ENCODE measurements around the gene DEPDC7. TPM values are rescaled to one million over a fixed set of nuclear protein-coding genes. Genes with fewer than 3 reads are reported as not detected.
A peak's percentile ranks its signal among the peaks of the same experiment; 100 is the strongest.

DEPDC7 gene
- total RNA-seq, 1 experiment from 2014 or later, result 4.4 TPM

DNA sequence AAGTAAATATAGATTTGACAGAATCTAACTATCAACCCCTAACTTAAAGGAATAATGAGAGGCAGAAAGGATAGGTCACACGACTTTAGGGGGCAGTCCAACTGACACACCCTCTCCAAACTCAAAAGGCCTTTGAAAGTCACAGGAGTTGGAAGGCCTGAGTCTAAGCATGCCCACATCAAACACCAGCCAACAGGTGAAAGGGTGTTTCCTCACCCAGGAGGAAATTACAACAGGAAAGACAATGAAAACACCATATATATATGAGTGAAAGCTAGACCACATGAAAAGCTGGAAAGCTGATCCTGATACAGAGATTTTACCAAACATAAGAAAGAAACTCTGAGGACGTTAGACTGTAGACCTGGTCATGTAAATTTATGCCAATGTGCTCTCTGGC is 10.5 kb upstream of the DEPDC7 start:
- no peak overlapping the region for H3K27ac ChIP-seq (ENCODE audit: insufficient read length, low read depth, low read length)
- H3K18ac ChIP-seq (ENCODE audit: insufficient read length, low read depth, low read length), result no peak overlapping the region
- H3K14ac ChIP-seq (ENCODE audit: insufficient read depth, low read length), result no peak overlapping the region
- no peaks in the 10 kb centered on the region for H3K79me2 ChIP-seq (ENCODE audit: insufficient read depth, low read length)
- H3K56ac ChIP-seq (ENCODE audit: insufficient read length, low read depth, low read length), result no peak overlapping the region
- TF ChIP-seq, protein P1, sequence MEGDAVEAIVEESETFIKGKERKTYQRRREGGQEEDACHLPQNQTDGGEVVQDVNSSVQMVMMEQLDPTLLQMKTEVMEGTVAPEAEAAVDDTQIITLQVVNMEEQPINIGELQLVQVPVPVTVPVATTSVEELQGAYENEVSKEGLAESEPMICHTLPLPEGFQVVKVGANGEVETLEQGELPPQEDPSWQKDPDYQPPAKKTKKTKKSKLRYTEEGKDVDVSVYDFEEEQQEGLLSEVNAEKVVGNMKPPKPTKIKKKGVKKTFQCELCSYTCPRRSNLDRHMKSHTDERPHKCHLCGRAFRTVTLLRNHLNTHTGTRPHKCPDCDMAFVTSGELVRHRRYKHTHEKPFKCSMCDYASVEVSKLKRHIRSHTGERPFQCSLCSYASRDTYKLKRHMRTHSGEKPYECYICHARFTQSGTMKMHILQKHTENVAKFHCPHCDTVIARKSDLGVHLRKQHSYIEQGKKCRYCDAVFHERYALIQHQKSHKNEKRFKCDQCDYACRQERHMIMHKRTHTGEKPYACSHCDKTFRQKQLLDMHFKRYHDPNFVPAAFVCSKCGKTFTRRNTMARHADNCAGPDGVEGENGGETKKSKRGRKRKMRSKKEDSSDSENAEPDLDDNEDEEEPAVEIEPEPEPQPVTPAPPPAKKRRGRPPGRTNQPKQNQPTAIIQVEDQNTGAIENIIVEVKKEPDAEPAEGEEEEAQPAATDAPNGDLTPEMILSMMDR (conservative IDR thresholded peaks at IDR 0.05), result no peak
- Mint-ChIP-seq H3K27ac (no peak overlapping the region), H3K4me1 (peaks cover 0 to 9% of the 10 kb centered on the region in 2 experiments; a peak in 2 of 4 replicates), H3K9me3 (no peaks in the 10 kb centered on the region), H3K4me3 (no peak overlapping the region), H3K27me3 (ENCODE audit: low read depth) (peaks cover 3% of the 10 kb centered on the region; the same call in 1 of the 2 replicates), H3K36me3 (ENCODE audit: insufficient read depth in 1 of 3, low read depth in 3 of 3) (no peaks in the 10 kb centered on the region)
- no peak overlapping the region for H3K4ac ChIP-seq (ENCODE audit: low read depth, low read length)
- no peaks in the 10 kb centered on the region for H3K79me1 ChIP-seq (ENCODE audit: insufficient read depth, low read depth, low read length, poor library complexity, severe bottlenecking)
- H2BK12ac ChIP-seq (ENCODE audit: insufficient read length, low read depth, low read length), result no peak overlapping the region
- H4K91ac ChIP-seq (ENCODE audit: insufficient read length, low read depth, low read length), result no peak overlapping the region
- H4K8ac ChIP-seq (replicated peaks; ENCODE audit: insufficient read length, low read depth, low read length), result no peak overlapping the region
- no peak overlapping the region for H2BK15ac ChIP-seq (ENCODE audit: low read depth, low read length)
- no peak overlapping the region for H2BK20ac ChIP-seq (ENCODE audit: low read depth, low read length, poor library complexity, severe bottlenecking)
- no peak overlapping the region for H2BK5ac ChIP-seq (ENCODE audit: insufficient read length, low read length)
- H2BK120ac ChIP-seq (ENCODE audit: low read depth, low read length, poor library complexity, severe bottlenecking), result no peak overlapping the region
- no CpG with 5 or more reads among the region's 2 CpGs for WGBS (ENCODE audit: extremely low coverage, insufficient read length, low lambda C conversion rate)
- H2AK5ac ChIP-seq (ENCODE audit: insufficient read length, low read length), result no peak overlapping the region
- no peak overlapping the region for H3K4me2 ChIP-seq (ENCODE audit: insufficient read depth, insufficient read length, low read length)
- H3K4me1 ChIP-seq (ENCODE audit: insufficient read depth, low read length), result no peaks in the 10 kb centered on the region
- no peak overlapping the region for H3T11ph ChIP-seq (ENCODE audit: low read length)
- no peak overlapping the region for H4K5ac ChIP-seq (ENCODE audit: insufficient read length, low read depth, low read length)
- peak overlapping the region; percentile 48 for H2AFZ ChIP-seq (ENCODE audit: low read length)
- no peak overlapping the region for H3K23ac ChIP-seq (ENCODE audit: insufficient read length, low read depth, low read length)
- DNase-seq, result no peak
- H4K20me1 ChIP-seq (ENCODE audit: control insufficient read depth, insufficient read depth, insufficient read length), result no peaks in the 10 kb centered on the region
- no peaks in the 10 kb centered on the region for H3K9me3 ChIP-seq (ENCODE audit: control insufficient read depth, low read depth, low read length)
- H3K9ac ChIP-seq (ENCODE audit: extremely low read depth, insufficient read length, low read length), result no peak overlapping the region
- H3K23me2 ChIP-seq (ENCODE audit: insufficient read length, low read depth, low read length, poor library complexity, severe bottlenecking), result no peaks in the 10 kb centered on the region
- H3K27me3 ChIP-seq (ENCODE audit: insufficient read depth, low read length), result no peaks in the 10 kb centered on the region

Measured in H9 (cell line).